ENCODE results near the gene PFKFB4.

Gene PFKFB4

DNA sequence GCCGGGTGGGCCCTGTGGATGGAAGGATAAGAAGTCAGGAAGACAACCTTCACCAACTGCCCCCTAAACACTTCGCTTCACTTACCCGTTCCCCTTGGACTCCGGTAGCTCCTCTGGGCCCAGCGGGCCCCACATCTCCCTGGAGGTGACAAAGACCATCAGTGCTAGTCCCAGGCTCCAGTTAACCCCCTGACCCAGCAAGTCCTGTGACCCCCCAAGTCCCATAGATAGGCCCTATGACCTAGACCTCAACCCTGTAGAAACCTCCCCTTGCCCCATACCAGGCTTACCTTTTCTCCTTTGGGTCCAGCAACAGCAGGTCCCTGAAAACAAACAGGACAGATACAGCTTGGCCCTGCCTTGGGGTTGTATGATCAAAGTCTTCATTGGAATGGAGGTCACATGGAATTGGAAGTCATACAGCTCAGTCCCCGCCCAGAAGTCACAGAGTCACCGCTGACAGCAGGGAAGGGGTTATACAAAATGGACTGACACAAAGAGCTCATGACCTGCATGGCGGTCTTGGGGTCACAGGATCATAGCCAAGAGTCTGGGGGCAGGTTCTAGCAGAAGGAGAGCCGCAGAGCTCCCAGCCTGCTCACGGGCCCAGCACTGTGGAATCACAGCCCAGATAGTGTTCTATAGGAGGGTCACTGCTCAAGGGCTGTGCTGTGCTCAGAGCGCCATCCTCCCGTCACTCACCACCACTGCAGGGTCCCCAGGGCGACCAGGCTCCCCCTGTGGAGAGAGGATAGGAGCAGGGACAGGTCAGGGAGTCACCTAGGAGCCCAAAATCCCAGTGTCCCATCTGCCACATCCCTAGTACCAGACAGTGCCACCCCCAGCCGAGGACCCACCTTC is 25.2 kb upstream of the PFKFB4 start:
- no peak for DNase-seq

DNA sequence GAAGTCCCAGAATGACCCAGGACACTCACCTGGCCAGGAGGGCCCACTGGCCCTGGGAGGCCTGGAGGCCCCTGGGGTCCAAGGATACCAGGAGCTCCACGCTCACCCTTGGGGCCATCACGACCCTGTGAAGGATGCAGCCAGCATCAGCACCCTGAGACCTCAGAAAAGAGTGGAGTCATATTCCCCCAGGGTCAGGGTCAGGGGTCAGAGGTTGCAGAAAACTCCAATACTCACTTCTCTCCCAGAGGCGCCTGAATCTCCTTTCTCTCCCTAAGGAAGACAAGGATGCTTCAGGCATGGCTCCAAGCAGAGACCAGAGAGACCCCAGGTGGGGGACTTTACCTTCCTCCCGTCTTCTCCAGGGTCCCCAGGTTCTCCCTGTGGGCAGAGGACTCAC is 20.0 kb upstream of the PFKFB4 start:
- DNase-seq = no peak

DNA sequence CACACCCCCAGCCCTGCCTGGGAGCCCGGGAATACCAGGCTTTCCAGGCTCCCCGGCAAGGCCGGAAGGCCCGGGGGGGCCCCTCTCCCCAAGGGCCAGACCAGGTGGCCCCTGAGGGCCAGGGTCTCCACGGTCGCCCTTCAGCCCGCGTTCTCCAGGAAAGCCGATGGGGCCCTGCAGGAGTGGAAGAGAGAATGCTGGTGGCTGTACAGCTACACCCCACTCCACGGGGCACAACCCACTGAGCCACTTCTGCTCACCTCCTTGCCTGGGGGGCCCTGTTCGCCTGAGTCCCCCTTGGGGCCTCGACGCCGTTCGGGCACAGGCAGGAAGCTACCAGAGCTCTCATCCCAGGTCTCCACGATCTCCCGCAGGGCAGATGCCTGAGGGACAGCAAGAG is 18.8 kb upstream of the PFKFB4 start:
- DNase-seq = no peak

DNA sequence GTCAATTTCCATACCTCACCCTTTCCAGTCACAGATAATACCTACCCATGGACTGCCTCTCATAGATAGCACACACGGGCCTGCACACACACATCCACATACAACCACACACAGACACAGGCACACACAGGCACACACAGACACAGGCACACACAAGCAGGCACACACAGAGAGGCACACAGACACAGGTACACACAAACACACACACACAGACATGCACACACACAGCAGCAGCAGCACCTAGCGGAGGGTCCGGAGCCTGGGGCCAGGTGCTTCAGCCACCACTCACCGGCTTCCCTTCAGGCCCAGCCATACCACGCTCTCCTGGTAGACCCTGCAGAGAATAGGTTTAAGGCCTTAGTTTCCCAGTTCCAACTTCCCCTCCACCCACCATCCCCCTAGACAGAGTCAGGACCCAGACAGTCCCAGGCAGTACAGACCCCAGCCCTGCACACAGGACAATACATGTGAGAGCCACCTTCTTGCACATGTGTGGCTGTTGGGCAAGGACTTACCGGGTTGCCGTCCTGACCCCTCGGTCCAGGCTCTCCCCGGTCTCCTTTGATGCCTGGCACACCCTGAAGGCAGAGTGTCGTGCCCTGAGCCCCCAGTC is 17.5 kb upstream of the PFKFB4 start:
- no peak for DNase-seq

DNA sequence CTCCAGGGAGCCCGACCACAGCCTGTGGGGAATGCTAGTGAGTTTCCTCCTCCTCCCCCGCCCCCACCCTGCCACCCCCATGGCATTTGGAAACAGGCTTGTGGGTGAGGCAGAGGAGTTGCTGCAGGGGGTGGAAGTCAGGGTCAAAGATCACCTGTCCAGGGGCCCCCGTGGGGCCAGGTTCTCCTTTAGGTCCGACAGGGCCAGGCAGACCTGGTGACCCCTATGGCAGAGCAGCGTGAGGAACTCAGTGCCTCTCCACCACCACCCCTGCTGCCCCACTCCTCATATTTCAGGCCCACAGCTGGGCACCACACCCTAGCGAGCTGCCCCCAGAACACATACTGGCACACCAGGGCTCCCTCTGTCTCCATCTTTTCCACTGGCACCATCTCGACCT is 15.9 kb upstream of the PFKFB4 start:
- DNase-seq = no peak

DNA sequence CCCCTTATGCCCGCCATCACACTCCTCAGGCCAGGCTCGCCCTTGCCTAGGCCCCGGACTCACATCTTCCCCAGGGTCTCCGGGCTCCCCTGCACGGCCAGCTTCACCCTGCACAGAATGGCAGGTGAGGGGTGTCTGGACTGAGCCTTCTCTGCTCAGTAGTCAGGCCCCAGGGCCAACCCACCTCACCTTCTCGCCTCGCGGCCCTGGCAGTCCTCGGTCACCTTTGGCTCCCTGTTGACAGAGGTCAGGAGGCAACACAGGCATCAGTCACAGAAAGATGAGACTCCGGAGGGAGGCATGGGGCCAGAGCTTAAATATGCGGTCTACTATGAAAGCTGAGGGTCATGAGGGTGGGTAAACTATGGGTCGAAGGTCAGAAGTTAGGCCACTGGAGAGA is 15.3 kb upstream of the PFKFB4 start:
- DNase-seq = no peak

DNA sequence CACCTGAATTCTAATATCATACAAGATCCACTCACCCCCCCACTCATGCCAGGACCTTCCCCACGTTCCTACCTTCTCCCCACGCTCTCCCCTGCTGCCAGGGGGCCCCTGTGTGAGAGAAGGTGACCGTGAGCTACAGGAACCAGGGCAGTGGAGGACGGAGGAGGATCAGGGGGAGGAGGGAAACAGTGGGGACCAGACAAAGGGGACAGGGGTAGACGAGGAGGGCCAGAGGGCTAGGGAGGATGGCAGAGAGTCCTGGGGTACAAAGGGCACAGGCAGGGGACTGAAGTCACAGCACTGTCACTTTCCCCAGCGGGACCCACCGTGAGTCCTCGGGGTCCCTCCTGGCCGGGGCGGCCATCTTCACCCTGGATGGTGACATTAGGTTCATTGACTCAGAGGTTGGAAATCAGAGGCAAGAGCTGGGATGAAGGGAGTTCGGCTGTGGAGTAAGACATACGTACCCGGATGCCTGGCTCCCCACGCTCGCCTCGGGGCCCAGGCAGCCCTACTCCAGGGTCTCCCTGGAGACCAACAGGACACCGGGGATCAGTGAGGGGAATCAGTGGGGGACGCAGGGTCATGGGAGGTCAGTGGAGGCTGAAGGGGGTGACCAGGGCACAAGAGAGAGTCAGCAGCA is 13.3 kb upstream of the PFKFB4 start:
- DNase-seq = no peak

DNA sequence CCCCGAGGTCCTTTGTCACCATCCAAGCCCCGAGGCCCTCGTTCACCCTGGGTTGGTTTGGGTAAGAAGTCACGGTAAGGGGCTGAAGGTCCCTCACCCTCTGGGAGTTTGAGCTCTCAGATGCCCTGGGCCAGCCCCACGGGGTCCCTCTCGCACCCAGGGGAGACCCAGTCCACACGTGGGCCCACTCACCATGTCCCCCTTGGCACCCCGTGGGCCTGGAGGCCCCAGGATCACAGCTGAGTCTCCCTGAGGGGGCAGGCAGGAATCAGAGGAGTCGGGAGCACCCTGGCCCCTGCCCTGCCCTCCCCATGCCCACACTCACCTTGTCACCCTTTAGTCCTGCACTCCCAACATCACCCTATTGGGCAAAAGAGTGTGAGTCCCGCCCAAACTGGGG is 12.8 kb upstream of the PFKFB4 start:
- no peak for DNase-seq

DNA sequence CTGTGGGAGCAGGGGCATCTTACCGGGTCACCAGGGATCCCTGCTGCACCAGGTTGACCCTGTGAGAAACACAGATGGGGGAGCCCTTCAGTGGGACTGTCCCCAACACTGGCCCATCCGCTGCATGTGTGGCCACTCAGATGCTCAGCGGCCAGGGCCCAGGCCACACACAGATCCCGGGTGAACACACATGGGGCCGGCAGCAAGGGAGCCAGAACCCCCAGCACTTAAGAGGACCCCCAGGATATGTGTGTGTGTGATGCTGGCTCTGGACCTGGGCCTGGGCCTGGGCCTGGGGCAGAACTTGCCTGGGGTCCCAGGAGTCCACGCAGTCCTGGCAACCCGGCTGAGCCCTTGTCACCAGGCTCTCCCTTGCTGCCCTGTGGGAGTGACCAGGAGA is 11.9 kb upstream of the PFKFB4 start:
- no peak for DNase-seq

DNA sequence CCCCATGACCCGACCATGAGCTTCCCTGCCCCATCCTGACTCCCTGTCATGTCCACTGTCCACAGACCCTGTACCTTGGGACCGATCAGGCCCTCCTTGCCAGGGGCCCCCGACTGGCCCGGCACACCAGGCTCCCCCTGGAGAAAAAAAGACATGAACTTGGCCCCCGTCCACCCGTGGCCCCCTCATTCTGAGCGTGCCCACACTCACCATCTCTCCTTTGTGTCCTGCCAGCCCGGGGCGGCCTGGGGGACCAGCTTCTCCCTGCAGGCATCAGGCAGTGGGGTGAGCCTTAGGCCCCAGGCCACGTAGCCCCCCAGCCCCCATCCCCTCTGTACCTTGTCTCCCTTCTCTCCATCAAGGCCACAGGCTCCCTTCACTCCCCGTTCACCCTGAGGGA is 10.9 kb upstream of the PFKFB4 start:
- DNase-seq = no peak

DNA sequence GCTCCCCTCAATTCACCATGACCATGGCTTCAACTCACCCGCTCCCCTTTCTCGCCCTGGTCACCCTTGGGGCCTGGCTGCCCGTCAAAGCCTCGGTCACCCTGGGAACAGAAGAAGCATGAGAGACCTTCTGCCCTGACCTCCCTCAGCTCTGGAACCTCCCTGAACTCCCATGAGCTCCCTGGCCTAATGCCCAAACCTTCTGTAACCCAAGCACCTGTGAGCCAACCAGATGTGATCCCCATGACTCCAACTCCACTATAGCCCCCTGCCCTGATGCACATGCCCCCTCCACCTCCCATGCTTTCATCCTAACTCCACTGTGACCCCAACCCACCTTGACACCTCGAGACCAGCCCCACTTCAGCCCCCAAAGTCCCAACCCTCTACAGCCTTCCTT is 10.5 kb upstream of the PFKFB4 start:
- no peak for DNase-seq

DNA sequence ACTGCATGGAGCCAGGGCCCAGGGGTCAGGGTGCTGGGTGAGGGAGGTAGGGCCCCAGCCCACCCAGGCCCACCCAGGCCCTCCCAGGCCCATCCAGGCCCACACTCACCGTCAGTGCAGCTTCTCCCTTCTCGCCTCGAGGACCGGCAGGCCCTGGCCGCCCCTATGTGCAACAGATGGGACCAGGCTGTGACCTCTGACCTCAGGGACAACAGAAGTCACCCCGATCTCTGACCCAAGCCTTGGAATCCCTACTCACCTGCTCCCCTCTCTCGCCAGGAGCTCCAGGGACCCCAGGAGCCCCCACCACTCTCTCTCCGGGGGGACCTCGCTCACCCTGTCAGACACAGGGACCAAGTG is 9.8 kb upstream of the PFKFB4 start:
- no peak for DNase-seq

DNA sequence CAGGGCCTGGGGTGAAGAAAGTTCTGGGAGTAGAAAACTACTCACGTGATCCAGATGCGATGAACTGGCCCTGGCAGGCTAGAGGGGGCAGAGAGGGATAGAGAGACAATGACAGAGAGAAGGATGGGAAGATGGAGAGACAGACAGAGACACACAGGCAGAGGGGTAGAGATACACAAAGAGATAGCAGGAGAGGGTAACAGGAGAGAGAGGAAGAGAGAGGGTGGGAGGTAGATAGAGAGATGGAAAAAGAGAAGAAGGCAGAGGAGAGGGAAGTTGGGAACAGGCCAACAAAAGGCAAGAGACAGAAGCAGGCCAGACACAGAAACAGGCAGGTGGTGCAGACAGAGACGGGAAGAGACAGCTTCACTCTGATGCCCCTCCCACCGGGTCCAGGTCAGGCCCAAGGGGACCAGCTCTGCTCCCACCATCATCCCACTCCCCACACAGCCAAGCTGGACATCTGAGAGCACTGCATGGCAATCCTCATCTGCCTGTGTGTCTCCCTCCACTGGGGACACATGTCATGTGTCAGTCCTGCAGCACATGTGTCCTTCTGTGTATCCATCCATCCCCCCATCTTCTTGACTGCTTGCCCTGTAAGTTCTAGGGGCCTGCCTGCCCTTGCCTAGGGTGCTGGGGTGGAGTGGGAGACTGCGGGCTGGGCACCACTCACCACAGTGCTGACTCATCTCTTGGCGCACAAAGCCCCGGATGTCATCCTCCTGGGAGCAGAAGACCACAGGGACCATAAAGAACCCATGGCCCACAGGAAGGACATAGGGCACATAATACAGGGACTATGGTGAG is 9.2 kb upstream of the PFKFB4 start:
- DNase-seq = no peak

DNA sequence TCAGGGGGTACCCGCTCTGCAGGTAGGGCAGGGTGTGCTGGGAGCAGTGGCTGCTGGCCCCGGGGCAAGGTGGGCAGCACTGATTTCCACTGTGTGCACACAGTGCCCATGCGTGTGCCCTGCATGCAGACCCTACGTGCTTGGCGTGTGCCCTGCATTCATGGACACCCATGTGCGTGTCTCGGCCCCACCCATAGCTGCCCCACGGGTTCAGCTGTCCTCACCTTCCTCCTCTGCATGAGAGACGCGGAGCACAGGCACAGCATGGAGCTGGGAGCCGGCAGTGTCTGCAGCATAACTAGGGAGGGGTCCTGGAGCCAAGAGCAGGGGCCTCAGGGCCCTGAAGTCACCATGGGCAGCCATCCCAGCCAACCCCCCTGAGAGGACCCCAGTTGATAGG is 8.6 kb upstream of the PFKFB4 start:
- no peak for DNase-seq

DNA sequence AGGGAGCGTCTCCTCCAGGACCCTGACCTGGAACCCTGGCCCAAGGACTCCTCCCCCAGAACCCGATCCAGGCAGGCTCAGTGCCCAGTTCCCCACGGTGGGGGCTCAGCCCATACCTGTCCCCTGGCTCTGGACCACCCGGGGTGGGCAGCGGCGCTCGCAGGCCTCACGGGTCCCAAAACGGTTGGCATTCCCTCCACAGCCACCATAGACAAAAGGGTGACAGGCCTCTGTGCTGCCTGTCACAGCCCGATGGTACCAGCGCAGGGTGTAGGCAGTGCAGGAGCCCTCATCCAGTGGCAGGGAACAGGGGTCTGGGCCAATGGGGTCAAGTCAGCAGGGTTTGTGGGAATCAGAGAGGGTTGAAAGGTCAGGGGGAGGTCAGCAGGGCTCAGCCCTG is 8.1 kb upstream of the PFKFB4 start:
- no peak for DNase-seq

DNA sequence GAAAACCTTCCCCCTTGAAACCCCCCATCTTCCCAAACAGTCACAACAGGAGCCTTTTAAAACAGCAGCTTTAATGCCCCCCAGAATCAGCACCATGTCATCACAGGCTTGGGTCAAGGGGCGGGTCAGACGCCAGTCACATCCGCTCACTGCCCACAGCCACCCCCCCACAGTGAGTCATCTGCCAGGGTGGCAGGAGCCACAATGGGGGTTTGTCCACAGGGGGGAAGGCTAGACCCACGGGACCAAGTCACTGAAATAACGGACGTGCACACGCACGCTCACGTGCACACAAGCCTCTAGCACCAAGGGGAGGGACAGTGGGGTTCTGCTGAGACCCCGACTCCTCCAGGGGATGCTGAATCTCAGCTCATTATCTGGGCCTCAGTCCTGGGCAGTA is 7.4 kb upstream of the PFKFB4 start:
- peak; percentile 26 for DNase-seq

DNA sequence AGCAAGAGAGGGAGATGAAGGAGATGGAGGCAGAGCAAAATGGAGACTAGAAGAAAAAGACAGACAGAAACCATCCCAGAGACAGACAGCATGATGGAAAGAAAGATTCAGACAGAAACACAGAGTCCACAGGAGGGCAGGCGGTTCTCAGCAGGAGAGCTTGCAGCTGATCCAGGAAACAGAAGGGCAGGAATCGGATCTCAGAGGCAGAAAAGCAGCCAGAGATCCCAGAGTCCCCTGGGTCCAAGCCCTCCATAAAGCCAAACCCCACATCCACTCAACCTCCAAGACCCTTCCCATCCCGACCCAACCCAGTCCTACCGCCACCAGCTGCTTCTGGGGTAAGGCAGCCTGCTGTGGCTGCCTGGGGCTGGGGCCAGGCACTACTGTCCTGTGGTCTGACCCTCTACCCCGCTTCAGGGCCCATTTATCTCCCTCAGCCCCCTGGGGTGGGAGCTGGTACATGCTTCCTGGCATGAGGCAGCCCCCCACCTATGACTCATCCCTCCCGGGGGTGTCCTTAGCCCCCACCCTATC is 6.8 kb upstream of the PFKFB4 start, which contains the start of gene UCN2:
TSS of gene UCN2 (minus strand) at position 400 of the 537 bp plus-strand sequence. CDS start 657 bp downstream, outside the sequence.
- DNase-seq = no peak

DNA sequence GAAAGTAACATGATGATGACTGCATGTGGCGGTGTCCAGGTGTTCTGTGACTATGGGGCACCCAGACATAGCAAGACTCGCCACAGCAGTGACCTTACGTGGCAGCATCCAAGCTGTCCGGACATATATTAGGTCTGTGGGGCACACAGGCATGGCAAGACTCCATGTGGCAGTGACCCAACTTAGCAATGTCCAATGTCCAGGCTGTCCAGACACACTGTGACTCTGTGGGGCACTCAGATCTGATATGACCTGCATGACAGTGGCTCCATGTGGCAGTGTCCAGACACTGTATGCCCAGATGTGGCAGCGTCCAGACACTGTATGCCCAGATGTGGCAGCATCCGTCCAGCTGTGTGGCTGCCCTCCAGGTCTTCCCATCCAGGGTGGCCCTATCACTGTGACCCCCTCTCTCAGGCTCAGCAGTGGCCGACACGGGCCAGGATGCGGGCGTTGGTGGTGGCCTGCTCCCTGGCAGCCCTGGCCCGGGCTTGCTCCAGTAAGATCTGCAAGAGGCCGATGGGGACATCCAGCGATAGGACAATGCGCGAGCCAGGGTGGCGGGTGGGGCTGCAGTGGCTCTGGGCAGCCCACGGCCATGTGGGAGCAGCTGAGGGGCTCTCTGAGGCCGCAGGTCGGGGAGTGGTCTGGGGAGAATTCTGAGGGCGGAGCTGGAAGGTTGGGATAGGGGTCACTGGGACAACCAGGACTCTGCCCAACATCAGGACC is 5.9 kb upstream of the PFKFB4 start:
- DNase-seq = no peak

DNA sequence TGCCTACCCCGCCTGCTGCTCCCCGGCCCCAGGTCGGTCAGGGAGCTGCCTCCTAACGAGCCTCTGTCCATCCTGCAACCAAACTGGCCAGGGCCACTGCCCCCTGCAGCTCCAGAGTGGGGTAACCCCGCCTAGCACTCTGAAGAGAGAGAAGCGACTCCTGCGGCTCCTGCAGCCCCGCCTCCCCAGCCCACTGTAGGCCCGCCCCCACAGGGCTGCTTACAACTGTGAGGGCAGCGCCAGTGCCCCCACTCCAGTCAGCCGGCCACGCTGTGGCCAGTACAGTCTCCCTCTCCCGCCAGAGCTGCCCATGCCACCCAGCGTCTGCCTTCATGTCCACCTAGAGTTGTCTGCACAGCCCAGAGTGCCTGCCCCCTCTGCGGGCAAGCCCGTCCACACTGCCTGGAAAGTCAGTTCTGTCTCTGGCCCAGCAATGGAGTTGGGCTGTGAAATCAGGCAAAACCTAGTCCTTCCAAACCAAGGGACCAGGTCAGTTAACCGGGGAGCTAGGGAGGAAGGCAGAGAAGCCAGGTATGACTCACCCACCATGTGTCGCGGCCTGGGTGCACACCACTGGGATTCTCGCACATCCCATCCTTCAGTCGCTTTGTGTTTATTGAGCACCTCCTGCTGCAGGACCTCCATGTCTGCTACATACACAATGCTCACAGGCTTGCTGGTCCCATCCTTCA is 4.6 kb upstream of the PFKFB4 start:
- no peak for DNase-seq

DNA sequence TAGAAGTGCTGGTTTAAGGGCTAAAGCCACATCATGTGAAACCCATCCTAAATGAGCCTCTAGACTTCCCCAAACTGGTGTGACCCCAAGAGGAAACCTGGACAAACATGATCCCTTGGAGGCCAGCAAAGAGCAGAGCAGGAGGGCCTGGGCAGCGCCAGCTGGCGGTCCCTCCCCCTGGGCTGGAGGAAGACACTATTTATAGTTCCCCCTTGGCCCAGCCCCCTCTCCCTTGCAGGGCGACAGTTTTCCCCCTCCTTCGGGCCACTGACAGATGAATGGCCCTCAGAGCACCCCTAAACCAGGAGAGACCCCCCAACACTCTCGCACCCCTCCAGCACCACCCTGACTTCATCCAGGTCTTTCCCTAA is 4.0 kb upstream of the PFKFB4 start:
- DNase-seq = no peak

DNA sequence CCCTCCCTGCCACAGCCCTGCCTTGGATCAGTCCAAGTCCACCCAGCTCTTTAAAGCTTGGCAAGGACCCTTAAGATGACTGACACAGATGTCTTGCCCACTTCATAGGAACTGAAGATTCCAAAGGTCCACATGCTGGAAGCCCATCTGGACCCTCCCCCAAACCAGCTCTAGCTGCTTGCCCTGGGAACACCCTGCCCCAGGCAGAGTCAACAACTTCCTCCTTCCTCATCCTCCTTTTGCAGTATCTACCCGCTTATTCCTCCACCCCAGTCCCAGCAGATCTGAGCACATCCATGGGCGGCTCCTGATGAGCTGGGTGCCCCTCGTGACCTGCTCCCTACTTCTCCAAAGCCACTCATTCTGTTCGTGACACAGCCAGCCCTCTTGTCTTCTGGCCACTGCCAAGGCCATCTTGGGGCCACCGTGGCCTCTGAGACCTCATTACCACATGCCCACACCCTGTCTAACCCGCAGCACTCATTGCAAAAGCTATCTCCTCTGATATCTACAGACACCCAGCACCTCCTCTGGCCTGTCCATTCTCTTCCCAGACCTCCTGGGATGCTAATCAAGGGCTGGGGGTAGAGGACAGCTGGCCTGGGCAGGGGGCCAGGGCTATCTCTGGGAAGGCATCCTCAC is 2.0 kb upstream of the PFKFB4 start:
- DNase-seq = no peak

Measured in GOT3 (cell line).